Ramos (cell line): ENCODE measurements around the gene CPPED1.

Experiments used
- in situ Hi-C: fragments of 300-500 bp; cut with MboI; formaldehyde crosslinking; loops from one replicate; pipeline ENCODE4 v1.14.3; 2022; ENCODE audit warnings: low sequenced_read_pairs; ENCODE audit not compliant: unreplicated experiment

Gene CPPED1

GRCh38 chr16:12744860-12745259, 58.8 kb downstream of the CPPED1 start:
- in situ Hi-C loops: no loop called here

GRCh38 chr16:12742741-12743140, 60.9 kb downstream of the CPPED1 start:
- in situ Hi-C loops: no loop called here

GRCh38 chr16:12740986-12741610, 62.6 kb downstream of the CPPED1 start:
- in situ Hi-C loops: no loop called here

- in situ Hi-C loops: no loop called here
Measured at GRCh38 chr16:12739738-12740137, 63.9 kb downstream of the CPPED1 start.

- in situ Hi-C loops: no loop called here
Measured at GRCh38 chr16:12737563-12737962, 66.1 kb downstream of the CPPED1 start.

- in situ Hi-C loops: no loop called here
Measured at GRCh38 chr16:12735805-12736204, 67.9 kb downstream of the CPPED1 start.

GRCh38 chr16:12732600-12732999, 71.1 kb downstream of the CPPED1 start:
- in situ Hi-C loops: no loop called here

GRCh38 chr16:12729448-12729847, 74.2 kb downstream of the CPPED1 start:
- in situ Hi-C loops: no loop called here

GRCh38 chr16:12728469-12728868, 75.2 kb downstream of the CPPED1 start:
- in situ Hi-C loops: no loop called here

GRCh38 chr16:12724226-12724625, 79.5 kb downstream of the CPPED1 start:
- in situ Hi-C loops: no loop called here

GRCh38 chr16:12723681-12724080, 80.0 kb downstream of the CPPED1 start:
- in situ Hi-C loops: no loop called here

GRCh38 chr16:12721841-12722421, 81.8 kb downstream of the CPPED1 start:
- in situ Hi-C loops: no loop called here

GRCh38 chr16:12719972-12720371, 83.7 kb downstream of the CPPED1 start:
- in situ Hi-C loops: no loop called here

- in situ Hi-C loops: no loop called here
Measured at GRCh38 chr16:12716658-12717057, 87.0 kb downstream of the CPPED1 start.

GRCh38 chr16:12709807-12710206, 93.9 kb downstream of the CPPED1 start:
- in situ Hi-C loops: no loop called here

- in situ Hi-C loops: no loop called here
Measured at GRCh38 chr16:12708266-12708665, 95.4 kb downstream of the CPPED1 start.

GRCh38 chr16:12706628-12707027, 97.1 kb downstream of the CPPED1 start:
- in situ Hi-C loops: no loop called here

GRCh38 chr16:12704492-12705111, 99.1 kb downstream of the CPPED1 start:
- in situ Hi-C loops: no loop called here

GRCh38 chr16:12703935-12704334, 99.8 kb downstream of the CPPED1 start:
- in situ Hi-C loops: no loop called here

- in situ Hi-C loops: no loop called here
Measured at GRCh38 chr16:12700161-12700560, 103.5 kb downstream of the CPPED1 start.

- in situ Hi-C loops: no loop called here
Measured at GRCh38 chr16:12699161-12699560, 104.5 kb downstream of the CPPED1 start.

- in situ Hi-C loops: no loop called here
Measured at GRCh38 chr16:12697437-12697836, 106.2 kb downstream of the CPPED1 start.
